Right lobe of liver (tissue), 6 donors: ENCODE measurements around the gene GPR158. TPM values are rescaled to one million over a fixed set of nuclear protein-coding genes. Genes with fewer than 3 reads are reported as not detected.

Experiments
- ATAC-seq, 4 donors: fragments of 200-7000 bp; cut with Tn5 transposase; one replicate each; pipeline ENCODE4 v1.9.1; 2020; ENCODE audit warnings: mild to moderate bottlenecking in 4 of 4, moderate library complexity in 4 of 4
- DNase-seq, 3 donors: peaks; one replicate each; pipeline ENCODE4 v3.0.0-alpha.2; 2020
- H3K27ac ChIP-seq, 3 donors: fragments of 200-600 bp; one replicate each; pipeline ENCODE4 v1.8.0; 2022
- H3K27me3 ChIP-seq, 2 donors: fragments of 200-600 bp; one replicate each; pipeline ENCODE4 v1.8.0; 2022
- H3K36me3 ChIP-seq, 4 donors: fragments of 200-600 bp; sonication (generic) in 1 of 4; one replicate each; pipeline versions ENCODE4 v1.5.1 to v1.8.0; 2017 to 2022; ENCODE audit warnings: control low read depth in 1 of 4
- H3K4me1 ChIP-seq, 4 donors: fragments of 200-600 bp; sonication (generic) in 1 of 4; one replicate each; pipeline versions ENCODE4 v1.5.1 to v1.8.0; 2017 to 2022; ENCODE audit warnings: control low read depth in 1 of 4
- H3K4me3 ChIP-seq, 3 donors: fragments of 200-600 bp; one replicate each; pipeline ENCODE4 v1.8.0; 2022
- H3K9me3 ChIP-seq, 4 donors: fragments of 200-600 bp; sonication (generic) in 1 of 4; one replicate each; pipeline versions ENCODE4 v1.5.1 to v1.8.0; 2017 to 2022; ENCODE audit warnings: control low read depth in 1 of 4
- POLR2A ChIP-seq: fragments of 450-650 bp; IDR thresholded peaks from one replicate; pipeline ENCODE4 v1.6.1; 2017; ENCODE audit warnings: antibody characterized with exemption, mild to moderate bottlenecking
- WGBS: methylation state at CpG from one replicate; pipeline ENCODE4 v1.1.6; 2018; ENCODE audit warnings: low coverage, low lambda C conversion rate; ENCODE audit not compliant: insufficient coverage; ENCODE audit errors: missing lambda C conversion rate; 5-methylcytosine and 5-hydroxymethylcytosine counted together
- intact Hi-C, 2 donors: fragments of 100-400 bp; cut with DNase I; formaldehyde crosslinking; loops; one replicate each; pipeline versions ENCODE4 v1.11.2 to v1.14.1; 2022
- total RNA-seq, 6 experiments: library from RNA; depleted of rRNA in 2 of 6; stranded (reverse); fragments of >200 nt in 2 of 6; fragmentation: NEBNext Ultra II Directional in 3 of 6; extraction: Animal tissue kit (Norgen Biotek cat#: 25700) in 3 of 6; gene quantifications; one replicate each; pipeline versions ENCODE4 v1.1.0 to v1.2.4, GENCODE V29; 2016 to 2023
- TF ChIP-seq, protein P1 (sequence below), 4 donors: fragments of 200-600 bp in 3 of 4; fragments of 450-650 bp in 1 of 4; IDR thresholded peaks; one replicate each; pipeline versions ENCODE4 v1.5.1 to v1.8.0; 2016 to 2022; ENCODE audit warnings: antibody characterized with exemption in 4 of 4, mild to moderate bottlenecking in 2 of 4
- donor health status: DM: no; HTN: yes; CAD: no.
- donor health status: DM: no; HTN: no; CAD: no.
- donor health status: DM: no; HTN: no; CAD: no.
- donor health status: DM: no; HTN: yes; CAD: no.
- donor health status: DM: no; HTN: yes; CAD: no.

The GPR158 gene
- total RNA-seq, 6 experiments from 2014 or later = 0.04 to 0.14 TPM; not detected in 4

DNA sequence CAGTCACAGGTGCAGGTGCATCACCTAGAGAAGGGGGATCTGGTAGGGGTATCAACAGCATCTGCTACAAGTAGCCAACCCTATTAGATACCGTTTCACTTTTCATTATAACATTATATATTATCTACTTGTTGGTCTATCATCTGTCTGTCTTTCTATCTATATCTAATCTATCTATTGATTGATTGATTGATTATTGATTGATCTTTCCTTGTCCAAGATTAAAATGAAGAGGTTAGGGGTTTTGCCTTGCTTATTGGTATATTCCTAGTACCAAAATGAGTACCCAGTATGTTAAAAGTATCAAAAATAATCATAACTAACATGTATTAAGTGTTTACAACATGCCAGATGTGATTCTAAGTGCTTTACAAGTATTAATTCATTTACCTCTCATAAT, 121.5 kb downstream of the GPR158 start:
- Histone ChIP-seq H3K4me3 (no peak overlapping the region), H3K27me3 (no peaks in the 10 kb centered on the region), H3K9me3 (no peaks in the 10 kb centered on the region), H3K4me1 (no peaks in the 10 kb centered on the region), H3K36me3 (no peaks in the 10 kb centered on the region), H3K27ac (no peak overlapping the region)
- no peak for DNase-seq
- TF ChIP-seq POLR2A = no peak
- TF ChIP-seq, protein P1, sequence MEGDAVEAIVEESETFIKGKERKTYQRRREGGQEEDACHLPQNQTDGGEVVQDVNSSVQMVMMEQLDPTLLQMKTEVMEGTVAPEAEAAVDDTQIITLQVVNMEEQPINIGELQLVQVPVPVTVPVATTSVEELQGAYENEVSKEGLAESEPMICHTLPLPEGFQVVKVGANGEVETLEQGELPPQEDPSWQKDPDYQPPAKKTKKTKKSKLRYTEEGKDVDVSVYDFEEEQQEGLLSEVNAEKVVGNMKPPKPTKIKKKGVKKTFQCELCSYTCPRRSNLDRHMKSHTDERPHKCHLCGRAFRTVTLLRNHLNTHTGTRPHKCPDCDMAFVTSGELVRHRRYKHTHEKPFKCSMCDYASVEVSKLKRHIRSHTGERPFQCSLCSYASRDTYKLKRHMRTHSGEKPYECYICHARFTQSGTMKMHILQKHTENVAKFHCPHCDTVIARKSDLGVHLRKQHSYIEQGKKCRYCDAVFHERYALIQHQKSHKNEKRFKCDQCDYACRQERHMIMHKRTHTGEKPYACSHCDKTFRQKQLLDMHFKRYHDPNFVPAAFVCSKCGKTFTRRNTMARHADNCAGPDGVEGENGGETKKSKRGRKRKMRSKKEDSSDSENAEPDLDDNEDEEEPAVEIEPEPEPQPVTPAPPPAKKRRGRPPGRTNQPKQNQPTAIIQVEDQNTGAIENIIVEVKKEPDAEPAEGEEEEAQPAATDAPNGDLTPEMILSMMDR (IDR thresholded peaks at IDR 0.05) = no peak
- intact Hi-C loops = no loop called here
- WGBS = 71% methylated on average over 1 of the region's 1 CpG
- no peak for ATAC-seq

DNA sequence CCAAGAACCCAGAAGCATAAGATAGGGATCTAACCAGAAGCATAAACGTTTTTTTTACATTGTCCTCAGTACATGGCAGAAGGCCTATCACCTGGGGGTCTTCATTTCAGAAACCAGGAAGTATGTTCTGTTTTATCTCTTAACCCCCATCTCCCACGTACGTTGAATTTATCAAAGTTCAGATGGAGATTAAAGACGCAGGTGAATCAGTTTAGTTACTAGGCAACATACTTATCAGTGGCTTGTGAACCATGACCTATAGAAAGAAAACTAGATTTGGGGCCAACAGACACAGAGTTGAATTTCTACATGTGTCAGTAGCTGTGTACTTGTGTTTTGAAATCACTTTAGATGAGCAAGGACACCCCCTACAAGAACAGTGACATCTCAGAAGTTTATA, 122.7 kb downstream of the GPR158 start:
- TF ChIP-seq, protein P1 (IDR thresholded peaks at IDR 0.05) = no peak
- no peak for TF ChIP-seq POLR2A
- H3K27me3 ChIP-seq = no peaks in the 10 kb centered on the region
- intact Hi-C loops = no loop called here
- H3K27ac ChIP-seq = no peak overlapping the region
- no peaks in the 10 kb centered on the region for H3K4me1 ChIP-seq
- no peak for DNase-seq
- no peaks in the 10 kb centered on the region for H3K9me3 ChIP-seq
- H3K4me3 ChIP-seq = no peak overlapping the region
- H3K36me3 ChIP-seq = no peaks in the 10 kb centered on the region
- WGBS = 30% methylated on average over 4 of the region's 4 CpGs
- no peak for ATAC-seq

DNA sequence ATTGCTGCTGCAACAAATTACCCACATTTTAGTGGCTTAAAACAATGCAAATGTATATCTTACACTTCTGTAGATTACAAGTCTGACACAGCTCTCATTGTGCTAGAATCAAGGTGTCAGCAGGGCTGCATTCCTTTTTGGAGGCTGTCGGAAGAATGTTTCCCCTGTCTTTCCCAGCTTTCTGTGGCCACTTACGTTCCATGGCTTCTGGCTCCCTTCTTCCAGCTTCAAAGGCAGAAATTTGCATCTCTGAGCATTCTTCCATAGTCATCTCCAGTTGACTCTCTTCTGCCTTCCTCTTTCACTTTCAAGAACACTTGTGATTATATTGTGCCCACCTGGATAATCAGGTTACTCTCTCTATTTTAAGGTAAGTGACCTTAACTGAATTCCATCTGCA, 125.3 kb downstream of the GPR158 start:
- no peak for ATAC-seq
- Histone ChIP-seq H3K27ac (no peak overlapping the region), H3K4me3 (no peak overlapping the region), H3K4me1 (no peaks in the 10 kb centered on the region), H3K27me3 (no peaks in the 10 kb centered on the region), H3K36me3 (no peaks in the 10 kb centered on the region), H3K9me3 (no peaks in the 10 kb centered on the region)
- no peak for DNase-seq
- TF ChIP-seq, protein P1 (IDR thresholded peaks at IDR 0.05) = no peak
- no peak for TF ChIP-seq POLR2A
- 62% methylated on average over 2 of the region's 2 CpGs for WGBS
- intact Hi-C loops = no loop called here

DNA sequence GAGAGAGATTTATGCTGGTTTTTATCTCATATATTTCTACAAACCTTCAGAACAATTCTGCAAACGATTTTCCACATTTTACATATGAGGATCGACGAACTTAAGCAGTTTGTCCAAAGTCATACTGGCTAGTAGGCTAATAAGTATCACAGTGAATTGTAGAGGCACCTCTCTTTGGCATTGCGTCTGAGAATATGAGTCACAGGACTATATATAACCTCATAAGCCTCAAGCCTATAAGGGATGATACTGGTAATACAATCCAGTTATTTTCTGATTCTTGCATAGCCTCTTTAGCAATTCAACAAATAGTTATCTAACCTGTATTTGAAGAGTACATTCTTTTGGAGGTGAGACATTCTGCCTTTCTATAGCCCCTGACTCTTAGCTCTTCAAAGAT, 129.8 kb downstream of the GPR158 start:
- no peak overlapping the region for H3K27ac ChIP-seq
- no peaks in the 10 kb centered on the region for H3K4me1 ChIP-seq
- no peaks in the 10 kb centered on the region for H3K36me3 ChIP-seq
- ATAC-seq = no peak
- DNase-seq = no peak
- H3K4me3 ChIP-seq = no peak overlapping the region
- H3K27me3 ChIP-seq = no peaks in the 10 kb centered on the region
- TF ChIP-seq, protein P1 (IDR thresholded peaks at IDR 0.05) = no peak
- no peak for TF ChIP-seq POLR2A
- intact Hi-C loops = no loop called here
- H3K9me3 ChIP-seq = no peaks in the 10 kb centered on the region
- WGBS = 47% methylated on average over 3 of the region's 4 CpGs

DNA sequence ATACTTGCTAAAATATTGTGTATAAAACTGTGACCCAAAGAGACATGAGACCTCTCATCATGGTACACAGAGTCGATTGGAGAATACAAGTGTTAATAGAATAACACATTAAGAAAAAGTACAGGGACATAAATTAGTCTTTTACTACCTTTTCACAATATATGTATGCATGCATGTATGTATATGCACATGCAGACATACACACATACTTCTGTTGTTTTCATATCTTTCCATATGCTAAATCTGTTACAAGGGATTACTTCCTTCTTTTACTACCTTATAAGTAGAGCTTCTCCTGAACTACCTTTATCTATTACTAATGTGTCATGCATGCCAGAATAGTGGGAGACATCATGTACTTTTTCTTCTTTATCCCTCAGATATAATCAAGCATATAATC, 131.6 kb downstream of the GPR158 start:
- ATAC-seq = no peak
- DNase-seq = no peak
- H3K9me3 ChIP-seq = no peaks in the 10 kb centered on the region
- whole genome bisulfite sequencing = 26% methylated on average over 1 of the region's 1 CpG
- no peak overlapping the region for H3K27ac ChIP-seq
- no peaks in the 10 kb centered on the region for H3K4me1 ChIP-seq
- no peak for TF ChIP-seq POLR2A
- no peaks in the 10 kb centered on the region for H3K36me3 ChIP-seq
- no peaks in the 10 kb centered on the region for H3K27me3 ChIP-seq
- intact Hi-C loops = no loop called here
- no peak overlapping the region for H3K4me3 ChIP-seq
